Stimulated activated CD8-positive, alpha-beta memory T cell treated with anti-CD3 and anti-CD28 coated beads, Interleukin-15, amount 100 ng/mL, for 24 hours (primary cell): ENCODE data around the gene SDK1.
"Not testable (repeated sequence)": the region's sequence is repeated elsewhere in the genome, so short reads cannot be mapped to it uniquely, and the experiment has no call there.

Experiments used
- DNase-seq: peaks from one replicate; pipeline ENCODE4 v3.0.0-alpha.2; 2020; ENCODE audit warnings: low read depth

SDK1 gene

DNA sequence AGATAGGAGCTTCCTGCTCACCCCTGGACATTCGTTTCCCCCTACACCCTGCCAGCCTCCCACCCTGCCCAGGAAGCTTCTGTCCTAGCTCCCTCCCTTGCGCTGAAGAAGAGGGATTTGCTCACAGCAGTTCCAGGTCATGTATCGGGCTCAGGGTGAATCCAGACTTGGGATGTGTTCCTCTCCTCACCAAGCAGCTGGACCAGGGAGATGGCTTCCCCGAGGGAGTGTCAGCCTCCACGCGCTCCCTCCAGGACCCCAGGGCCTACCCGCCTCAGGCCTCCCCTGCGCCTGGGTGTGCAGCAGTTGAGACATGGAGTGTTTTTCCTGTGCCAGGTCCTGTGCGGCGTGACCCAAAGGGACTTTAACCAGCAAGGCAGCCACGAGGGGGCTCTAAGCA, 945.5 kb downstream of the SDK1 start:
- DNase-seq, result no peak

DNA sequence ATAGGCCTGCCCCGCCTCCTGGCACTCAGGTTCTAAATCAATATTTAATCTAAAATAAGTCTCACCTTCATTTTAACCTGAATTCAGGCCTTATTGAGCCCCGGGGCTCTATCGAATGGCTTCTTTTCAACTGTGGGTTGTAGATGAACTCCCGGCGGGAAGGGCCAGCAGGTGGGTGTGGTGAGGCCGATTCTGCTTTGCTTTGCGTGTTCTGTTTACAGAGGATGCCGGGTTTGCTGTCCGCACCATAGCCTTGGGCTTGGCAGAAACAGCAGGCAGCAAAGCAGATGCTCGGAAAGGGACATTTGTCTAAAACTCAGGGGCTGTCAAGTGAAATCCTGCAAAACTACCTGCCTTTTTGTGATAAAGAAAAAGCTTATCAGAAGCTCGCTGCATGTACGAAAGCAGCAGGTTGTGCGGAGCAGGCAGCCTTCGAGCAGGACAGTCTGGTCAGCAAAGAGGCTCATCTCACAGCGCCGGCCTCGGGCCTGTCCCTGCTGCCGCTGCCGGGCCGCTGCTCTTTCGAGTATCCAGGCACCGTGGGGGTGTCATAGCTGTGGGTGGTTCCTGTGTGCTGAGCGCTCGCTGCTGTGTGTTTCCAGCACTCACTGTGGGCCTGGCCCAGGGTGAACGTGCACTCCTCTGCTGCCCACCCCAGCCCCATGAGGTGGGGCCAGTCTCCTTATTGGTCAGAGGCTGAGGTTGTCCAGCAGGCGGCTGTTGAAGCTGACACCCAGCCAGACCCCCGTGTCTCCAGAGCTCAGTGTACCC, 946.2 kb downstream of the SDK1 start:
- no peak for DNase-seq

DNA sequence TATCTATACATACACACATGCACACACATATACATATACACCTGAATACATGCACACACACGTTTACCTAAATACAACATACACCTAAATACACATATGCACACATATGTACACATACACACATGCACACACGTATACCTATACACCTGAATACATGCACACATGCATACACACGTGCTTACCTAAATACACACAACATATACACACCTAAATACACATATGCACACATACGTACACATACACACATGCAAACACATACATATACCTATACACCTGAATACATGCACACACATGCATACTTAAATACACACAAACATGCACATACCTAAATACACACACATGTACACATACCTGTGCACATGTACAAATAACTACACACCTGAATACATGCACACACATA, 947.2 kb downstream of the SDK1 start:
- no peak for DNase-seq

DNA sequence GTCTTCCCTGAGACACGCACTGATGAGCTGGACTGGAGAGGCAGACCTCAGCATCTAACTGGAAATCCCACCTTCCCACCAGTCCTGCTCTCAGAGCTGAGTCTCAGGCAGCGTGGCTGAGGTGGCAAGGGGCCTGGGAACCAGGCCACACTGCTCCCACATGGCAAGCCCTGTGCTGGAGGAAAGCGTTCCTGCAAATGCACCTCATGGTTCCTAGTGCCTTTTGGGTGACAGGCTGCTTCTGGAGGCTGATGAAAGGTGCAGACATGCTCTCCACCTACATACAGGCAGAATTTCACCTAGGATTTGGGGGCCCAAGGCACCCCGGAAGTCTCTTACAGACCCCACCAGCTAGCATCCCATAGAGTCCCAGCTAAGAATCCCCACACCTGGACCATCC, 948.2 kb downstream of the SDK1 start:
- no peak for DNase-seq

DNA sequence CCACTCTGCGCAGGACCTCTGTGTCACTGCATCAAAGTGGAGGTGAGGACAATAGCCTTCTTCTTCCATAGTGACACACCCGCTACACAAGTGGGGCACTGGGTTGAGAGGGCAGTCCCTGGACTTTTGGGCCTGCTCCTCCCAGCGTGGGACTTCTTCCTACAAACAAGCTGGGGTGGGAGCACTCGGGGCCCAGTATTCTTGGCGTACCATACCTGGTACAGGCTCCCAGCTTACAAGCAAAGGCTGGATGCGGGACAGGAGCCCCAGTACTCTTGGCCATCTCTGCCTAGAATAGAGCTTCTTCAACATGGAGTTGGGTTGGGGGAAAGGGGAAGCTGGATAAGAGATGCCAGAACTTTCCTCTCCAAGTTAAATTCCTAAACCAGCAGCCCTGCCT, 954.3 kb downstream of the SDK1 start:
- no peak for DNase-seq

- DNase-seq, result no peak
Measured at GRCh38 chr7:4256286-4256685, 955.2 kb downstream of the SDK1 start.

- DNase-seq, result no peak
Measured at GRCh38 chr7:4257146-4258111, 956.4 kb downstream of the SDK1 start.

GRCh38 chr7:4260116-4260515, 959.1 kb downstream of the SDK1 start:
- not testable (repeated sequence) for DNase-seq

DNA sequence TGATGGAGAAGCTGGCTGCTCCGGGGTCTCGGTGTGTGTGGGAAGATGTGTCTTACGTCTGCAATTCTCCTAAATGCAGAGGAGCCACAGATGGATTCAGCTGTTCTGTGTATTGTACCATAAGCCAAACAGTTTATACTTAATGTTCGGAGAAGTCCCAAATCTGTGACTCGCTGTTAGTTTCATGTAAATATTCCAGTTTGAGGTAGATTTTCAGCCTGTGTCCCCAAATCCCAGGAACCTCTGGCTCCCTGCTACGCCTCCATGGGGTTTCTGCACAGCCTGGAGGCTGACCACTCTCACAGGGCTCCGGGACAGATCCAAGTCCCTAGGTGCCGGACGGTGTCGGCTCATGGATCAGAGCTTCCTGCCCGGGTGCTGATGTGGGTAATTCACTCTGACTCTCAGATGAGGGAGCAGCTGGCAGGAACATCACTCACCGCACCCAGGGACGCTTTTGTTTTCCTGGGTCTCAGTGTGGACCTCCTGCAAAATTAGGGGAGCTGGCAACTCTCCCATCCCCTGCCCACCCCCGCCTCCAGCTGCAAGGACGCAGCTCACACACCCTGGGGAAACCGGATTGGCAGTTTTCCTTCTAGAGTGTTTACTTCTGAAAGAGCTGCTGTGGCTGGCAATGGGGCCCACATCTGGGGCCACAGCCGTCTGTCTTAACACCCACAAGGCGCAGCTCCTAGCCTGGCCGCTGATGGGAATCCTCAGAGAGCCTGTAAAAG, 960.0 kb downstream of the SDK1 start:
- DNase-seq, result no peak

GRCh38 chr7:4261601-4261960, 960.5 kb downstream of the SDK1 start:
- DNase-seq, result no peak

DNA sequence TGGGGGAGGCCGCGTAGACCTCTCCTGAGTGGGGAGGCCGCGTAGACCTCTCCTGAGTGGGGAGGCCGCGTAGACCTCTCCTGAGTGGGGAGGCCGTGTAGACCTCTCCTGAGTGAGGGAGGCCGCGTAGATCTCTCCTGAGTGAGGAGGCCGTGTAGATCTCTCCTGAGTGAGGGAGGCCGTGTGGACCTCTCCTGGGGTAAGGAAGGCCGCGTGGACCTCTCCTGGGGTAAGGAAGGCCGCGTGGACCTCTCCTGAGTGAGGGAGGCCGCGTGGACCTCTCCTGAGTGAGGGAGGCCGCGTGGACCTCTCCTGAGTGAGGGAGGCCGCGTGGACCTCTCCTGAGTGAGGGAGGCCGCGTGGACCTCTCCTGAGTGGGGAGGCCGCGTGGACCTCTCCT, 963.2 kb downstream of the SDK1 start:
- DNase-seq, result not testable (repeated sequence)

GRCh38 chr7:4265066-4265465, 964.0 kb downstream of the SDK1 start:
- no peak for DNase-seq

- no peak for DNase-seq
Measured at GRCh38 chr7:4265676-4266075, 964.6 kb downstream of the SDK1 start.

GRCh38 chr7:4266270-4267040, 965.4 kb downstream of the SDK1 start:
- no peak for DNase-seq

- no peak for DNase-seq
Measured at GRCh38 chr7:4267341-4268039, 966.4 kb downstream of the SDK1 start.

DNA sequence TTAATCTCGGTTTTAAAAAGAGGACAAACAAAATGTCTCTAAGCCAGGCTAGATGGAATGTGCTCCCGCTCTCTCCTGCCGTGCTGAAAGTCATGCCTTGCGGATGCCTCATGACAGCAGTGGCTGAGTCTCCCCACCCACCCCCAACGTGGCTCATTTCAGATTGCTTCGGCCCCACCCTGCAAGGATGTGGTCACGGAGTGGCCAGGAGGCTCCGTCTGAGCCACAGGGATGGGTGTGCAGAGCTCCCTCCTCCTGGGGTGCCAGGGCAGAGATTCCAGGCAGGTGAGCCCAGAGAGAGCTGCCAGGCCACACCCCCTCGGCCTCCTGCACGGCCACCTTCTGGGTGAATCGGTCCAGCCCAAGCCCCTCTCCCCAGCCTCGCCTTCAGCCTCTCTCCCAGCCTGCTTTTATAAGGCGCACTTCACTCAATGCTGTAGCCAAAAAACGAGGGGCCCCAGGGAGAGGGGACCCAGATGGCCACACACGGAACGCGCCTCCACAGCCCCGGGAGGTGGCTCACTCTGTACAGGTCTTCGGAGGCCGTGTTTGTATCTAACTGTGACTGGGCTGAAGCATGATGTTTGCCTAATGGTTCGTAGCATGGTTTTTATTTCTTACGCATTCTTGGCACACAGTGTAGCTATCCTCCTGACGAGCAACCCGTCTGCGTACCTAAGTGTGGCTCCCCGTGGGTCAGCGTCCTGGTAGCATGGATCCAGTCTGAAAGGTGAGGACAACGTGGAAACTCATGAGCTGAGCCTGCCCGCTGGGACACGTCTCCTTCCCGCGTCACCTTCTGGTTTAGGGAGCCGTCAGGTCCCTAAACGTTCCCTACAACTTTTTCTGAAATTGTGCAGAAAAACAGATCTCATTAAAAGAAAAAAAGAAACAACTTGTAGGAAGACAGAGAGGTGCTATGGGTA, 967.3 kb downstream of the SDK1 start:
- no peak for DNase-seq

GRCh38 chr7:4269086-4269485, 968.0 kb downstream of the SDK1 start:
- DNase-seq, result no peak

- DNase-seq, result no peak
Measured at GRCh38 chr7:4269746-4270145, 968.7 kb downstream of the SDK1 start.

DNA sequence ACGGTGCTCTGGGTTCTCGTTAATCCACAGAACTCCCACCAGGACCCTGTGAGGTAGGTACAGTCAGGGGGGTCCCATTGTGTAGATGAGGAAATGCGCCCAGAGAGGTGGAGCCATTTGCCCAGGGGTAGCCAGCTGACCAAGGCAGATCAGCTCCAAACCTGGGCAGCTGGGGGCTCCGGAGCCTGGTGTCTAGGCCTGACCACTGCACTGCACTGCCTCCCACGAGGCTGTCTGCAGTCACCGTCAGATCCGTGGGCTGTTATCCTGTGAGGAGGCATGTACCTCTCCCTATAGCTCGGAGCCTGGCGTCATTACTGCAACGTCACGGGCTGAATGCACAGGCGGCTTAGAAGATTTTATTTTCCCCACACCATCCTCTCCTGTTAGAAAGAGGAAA, 969.2 kb downstream of the SDK1 start:
- no peak for DNase-seq
